Superior temporal gyrus (tissue), 1 donor: ENCODE measurements around the gene IMPACT.

Source experiments
- DNase-seq: peaks from one replicate; pipeline ENCODE4 v3.0.0-alpha.2; 2016; ENCODE audit errors: extremely low spot score

Gene IMPACT

GRCh38 chr18:24421831-24422230 lies 4.6 kb upstream of the IMPACT start:
- DNase-seq: no peak

- DNase-seq: no peak
Observed at GRCh38 chr18:24426073-24426397, 435 bp upstream of the IMPACT start.

GRCh38 chr18:24427484-24427883 lies 1.0 kb downstream of the IMPACT start:
- no peak for DNase-seq

GRCh38 chr18:24428709-24429108 lies 2.2 kb downstream of the IMPACT start:
- DNase-seq: no peak

GRCh38 chr18:24429188-24429587 lies 2.7 kb downstream of the IMPACT start:
- no peak for DNase-seq

GRCh38 chr18:24432618-24433017 lies 6.1 kb downstream of the IMPACT start:
- no peak for DNase-seq

- no peak for DNase-seq
Observed at GRCh38 chr18:24436939-24437338, 10.5 kb downstream of the IMPACT start.

- no peak for DNase-seq
Observed at GRCh38 chr18:24443870-24444269, 17.4 kb downstream of the IMPACT start.

- DNase-seq: no peak
Observed at GRCh38 chr18:24446453-24446852, 20.0 kb downstream of the IMPACT start.

- DNase-seq: no peak
Observed at GRCh38 chr18:24446953-24447538, 20.6 kb downstream of the IMPACT start.

- no peak for DNase-seq
Observed at GRCh38 chr18:24447961-24448360, 21.5 kb downstream of the IMPACT start.

- DNase-seq: no peak
Observed at GRCh38 chr18:24456549-24456948, 30.1 kb downstream of the IMPACT start.

GRCh38 chr18:24459772-24460171 lies 33.3 kb downstream of the IMPACT start:
- no peak for DNase-seq

- DNase-seq: no peak
Observed at GRCh38 chr18:24460388-24460787, 33.9 kb downstream of the IMPACT start, which contains the start of gene HRH4. Gene HRH4 (plus strand): TSS chr18:24460637. CDS start chr18:24460729, 92 bp downstream.

GRCh38 chr18:24461996-24462395 lies 35.5 kb downstream of the IMPACT start:
- DNase-seq: no peak

- no peak for DNase-seq
Observed at GRCh38 chr18:24462838-24463775, 36.6 kb downstream of the IMPACT start.

- no peak for DNase-seq
Observed at GRCh38 chr18:24465486-24465885, 39.0 kb downstream of the IMPACT start.

- no peak for DNase-seq
Observed at GRCh38 chr18:24466771-24467170, 40.3 kb downstream of the IMPACT start.

GRCh38 chr18:24470022-24470618 lies 43.6 kb downstream of the IMPACT start:
- no peak for DNase-seq

GRCh38 chr18:24470805-24471204 lies 44.3 kb downstream of the IMPACT start:
- no peak for DNase-seq

- DNase-seq: no peak
Observed at GRCh38 chr18:24472591-24472990, 46.1 kb downstream of the IMPACT start.

GRCh38 chr18:24474406-24474805 lies 47.9 kb downstream of the IMPACT start:
- no peak for DNase-seq
